ENCODE data around the gene CD300LD. TPM values are rescaled to one million over a fixed set of nuclear protein-coding genes. Genes with fewer than 3 reads are reported as not detected.

Gene CD300LD
- total and polyA plus RNA-seq, 2 experiments from 2014 or later, result not detected

DNA sequence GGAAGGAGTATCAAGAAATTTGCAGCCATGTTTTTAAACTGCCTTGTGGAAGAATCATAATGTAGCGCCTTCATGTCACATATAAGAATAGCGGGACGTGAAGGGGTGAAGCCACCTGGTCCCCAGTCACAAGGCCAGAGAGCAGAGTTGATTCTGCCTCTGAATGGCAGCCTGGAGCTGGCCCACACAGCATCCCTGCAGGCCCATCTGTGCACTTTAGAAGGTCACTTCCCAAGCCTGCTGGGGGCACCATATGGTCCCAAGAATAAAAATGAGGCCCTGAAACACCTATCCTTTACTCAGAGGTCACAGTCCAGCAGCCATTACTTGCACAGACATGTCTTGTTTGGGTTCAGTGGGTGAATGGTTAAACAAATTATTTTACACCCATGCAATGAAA, 16.4 kb upstream of the CD300LD start:
- DNase-seq (ENCODE audit: low spot score) (no peak), ATAC-seq (no peak)
- H3K4me1 Mint-ChIP-seq, result no peaks in the 10 kb centered on the region
- no peaks in the 10 kb centered on the region for H3K36me3 ChIP-seq (ENCODE audit: insufficient read depth)
- H3K4me2 ChIP-seq, result no peak overlapping the region
- H3K4me1 ChIP-seq (ENCODE audit: insufficient read depth), result no peaks in the 10 kb centered on the region
- no peak overlapping the region for H3K27ac ChIP-seq (ENCODE audit: low read depth)
- H2AFZ ChIP-seq, result no peak overlapping the region
- no peaks in the 10 kb centered on the region for H3K79me2 ChIP-seq (replicated peaks; ENCODE audit: insufficient read depth)
- no peaks in the 10 kb centered on the region for H4K20me1 ChIP-seq (replicated peaks; ENCODE audit: insufficient read depth)
- H3K27me3 ChIP-seq (ENCODE audit: insufficient read depth), result no peaks in the 10 kb centered on the region
- TF ChIP-seq, protein P1, sequence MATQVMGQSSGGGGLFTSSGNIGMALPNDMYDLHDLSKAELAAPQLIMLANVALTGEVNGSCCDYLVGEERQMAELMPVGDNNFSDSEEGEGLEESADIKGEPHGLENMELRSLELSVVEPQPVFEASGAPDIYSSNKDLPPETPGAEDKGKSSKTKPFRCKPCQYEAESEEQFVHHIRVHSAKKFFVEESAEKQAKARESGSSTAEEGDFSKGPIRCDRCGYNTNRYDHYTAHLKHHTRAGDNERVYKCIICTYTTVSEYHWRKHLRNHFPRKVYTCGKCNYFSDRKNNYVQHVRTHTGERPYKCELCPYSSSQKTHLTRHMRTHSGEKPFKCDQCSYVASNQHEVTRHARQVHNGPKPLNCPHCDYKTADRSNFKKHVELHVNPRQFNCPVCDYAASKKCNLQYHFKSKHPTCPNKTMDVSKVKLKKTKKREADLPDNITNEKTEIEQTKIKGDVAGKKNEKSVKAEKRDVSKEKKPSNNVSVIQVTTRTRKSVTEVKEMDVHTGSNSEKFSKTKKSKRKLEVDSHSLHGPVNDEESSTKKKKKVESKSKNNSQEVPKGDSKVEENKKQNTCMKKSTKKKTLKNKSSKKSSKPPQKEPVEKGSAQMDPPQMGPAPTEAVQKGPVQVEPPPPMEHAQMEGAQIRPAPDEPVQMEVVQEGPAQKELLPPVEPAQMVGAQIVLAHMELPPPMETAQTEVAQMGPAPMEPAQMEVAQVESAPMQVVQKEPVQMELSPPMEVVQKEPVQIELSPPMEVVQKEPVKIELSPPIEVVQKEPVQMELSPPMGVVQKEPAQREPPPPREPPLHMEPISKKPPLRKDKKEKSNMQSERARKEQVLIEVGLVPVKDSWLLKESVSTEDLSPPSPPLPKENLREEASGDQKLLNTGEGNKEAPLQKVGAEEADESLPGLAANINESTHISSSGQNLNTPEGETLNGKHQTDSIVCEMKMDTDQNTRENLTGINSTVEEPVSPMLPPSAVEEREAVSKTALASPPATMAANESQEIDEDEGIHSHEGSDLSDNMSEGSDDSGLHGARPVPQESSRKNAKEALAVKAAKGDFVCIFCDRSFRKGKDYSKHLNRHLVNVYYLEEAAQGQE (IDR thresholded peaks at IDR 0.05; ENCODE audit: unreplicated experiment), result no peak
- no peak for TF ChIP-seq CREB1 (CRISPR knock-in tag; IDR thresholded peaks at IDR 0.05; ENCODE audit: low read depth)
- TF ChIP-seq ZNF331 (CRISPR knock-in tag; IDR thresholded peaks at IDR 0.05; ENCODE audit: low read depth), result no peak
- TF ChIP-seq, protein P2, sequence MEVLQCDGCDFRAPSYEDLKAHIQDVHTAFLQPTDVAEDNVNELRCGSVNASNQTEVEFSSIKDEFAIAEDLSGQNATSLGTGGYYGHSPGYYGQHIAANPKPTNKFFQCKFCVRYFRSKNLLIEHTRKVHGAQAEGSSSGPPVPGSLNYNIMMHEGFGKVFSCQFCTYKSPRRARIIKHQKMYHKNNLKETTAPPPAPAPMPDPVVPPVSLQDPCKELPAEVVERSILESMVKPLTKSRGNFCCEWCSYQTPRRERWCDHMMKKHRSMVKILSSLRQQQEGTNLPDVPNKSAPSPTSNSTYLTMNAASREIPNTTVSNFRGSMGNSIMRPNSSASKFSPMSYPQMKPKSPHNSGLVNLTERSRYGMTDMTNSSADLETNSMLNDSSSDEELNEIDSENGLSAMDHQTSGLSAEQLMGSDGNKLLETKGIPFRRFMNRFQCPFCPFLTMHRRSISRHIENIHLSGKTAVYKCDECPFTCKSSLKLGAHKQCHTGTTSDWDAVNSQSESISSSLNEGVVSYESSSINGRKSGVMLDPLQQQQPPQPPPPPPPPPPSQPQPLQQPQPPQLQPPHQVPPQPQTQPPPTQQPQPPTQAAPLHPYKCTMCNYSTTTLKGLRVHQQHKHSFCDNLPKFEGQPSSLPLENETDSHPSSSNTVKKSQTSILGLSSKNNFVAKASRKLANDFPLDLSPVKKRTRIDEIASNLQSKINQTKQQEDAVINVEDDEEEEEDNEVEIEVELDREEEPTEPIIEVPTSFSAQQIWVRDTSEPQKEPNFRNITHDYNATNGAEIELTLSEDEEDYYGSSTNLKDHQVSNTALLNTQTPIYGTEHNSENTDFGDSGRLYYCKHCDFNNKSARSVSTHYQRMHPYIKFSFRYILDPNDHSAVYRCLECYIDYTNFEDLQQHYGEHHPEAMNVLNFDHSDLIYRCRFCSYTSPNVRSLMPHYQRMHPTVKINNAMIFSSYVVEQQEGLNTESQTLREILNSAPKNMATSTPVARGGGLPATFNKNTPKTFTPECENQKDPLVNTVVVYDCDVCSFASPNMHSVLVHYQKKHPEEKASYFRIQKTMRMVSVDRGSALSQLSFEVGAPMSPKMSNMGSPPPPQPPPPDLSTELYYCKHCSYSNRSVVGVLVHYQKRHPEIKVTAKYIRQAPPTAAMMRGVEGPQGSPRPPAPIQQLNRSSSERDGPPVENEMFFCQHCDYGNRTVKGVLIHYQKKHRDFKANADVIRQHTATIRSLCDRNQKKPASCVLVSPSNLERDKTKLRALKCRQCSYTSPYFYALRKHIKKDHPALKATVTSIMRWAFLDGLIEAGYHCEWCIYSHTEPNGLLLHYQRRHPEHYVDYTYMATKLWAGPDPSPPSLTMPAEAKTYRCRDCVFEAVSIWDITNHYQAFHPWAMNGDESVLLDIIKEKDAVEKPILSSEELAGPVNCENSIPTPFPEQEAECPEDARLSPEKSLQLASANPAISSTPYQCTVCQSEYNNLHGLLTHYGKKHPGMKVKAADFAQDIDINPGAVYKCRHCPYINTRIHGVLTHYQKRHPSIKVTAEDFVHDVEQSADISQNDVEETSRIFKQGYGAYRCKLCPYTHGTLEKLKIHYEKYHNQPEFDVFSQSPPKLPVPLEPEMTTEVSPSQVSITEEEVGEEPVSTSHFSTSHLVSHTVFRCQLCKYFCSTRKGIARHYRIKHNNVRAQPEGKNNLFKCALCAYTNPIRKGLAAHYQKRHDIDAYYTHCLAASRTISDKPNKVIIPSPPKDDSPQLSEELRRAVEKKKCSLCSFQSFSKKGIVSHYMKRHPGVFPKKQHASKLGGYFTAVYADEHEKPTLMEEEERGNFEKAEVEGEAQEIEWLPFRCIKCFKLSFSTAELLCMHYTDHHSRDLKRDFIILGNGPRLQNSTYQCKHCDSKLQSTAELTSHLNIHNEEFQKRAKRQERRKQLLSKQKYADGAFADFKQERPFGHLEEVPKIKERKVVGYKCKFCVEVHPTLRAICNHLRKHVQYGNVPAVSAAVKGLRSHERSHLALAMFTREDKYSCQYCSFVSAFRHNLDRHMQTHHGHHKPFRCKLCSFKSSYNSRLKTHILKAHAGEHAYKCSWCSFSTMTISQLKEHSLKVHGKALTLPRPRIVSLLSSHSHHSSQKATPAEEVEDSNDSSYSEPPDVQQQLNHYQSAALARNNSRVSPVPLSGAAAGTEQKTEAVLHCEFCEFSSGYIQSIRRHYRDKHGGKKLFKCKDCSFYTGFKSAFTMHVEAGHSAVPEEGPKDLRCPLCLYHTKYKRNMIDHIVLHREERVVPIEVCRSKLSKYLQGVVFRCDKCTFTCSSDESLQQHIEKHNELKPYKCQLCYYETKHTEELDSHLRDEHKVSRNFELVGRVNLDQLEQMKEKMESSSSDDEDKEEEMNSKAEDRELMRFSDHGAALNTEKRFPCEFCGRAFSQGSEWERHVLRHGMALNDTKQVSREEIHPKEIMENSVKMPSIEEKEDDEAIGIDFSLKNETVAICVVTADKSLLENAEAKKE (CRISPR knock-in tag; IDR thresholded peaks at IDR 0.05), result no peak
- TF ChIP-seq STAT1 (IDR thresholded peaks at IDR 0.05; ENCODE audit: unreplicated experiment), result no peak
- no peak for TF ChIP-seq POLR2AphosphoS5 (IDR thresholded peaks at IDR 0.05; ENCODE audit: low read depth)
- TF ChIP-seq, protein P3, sequence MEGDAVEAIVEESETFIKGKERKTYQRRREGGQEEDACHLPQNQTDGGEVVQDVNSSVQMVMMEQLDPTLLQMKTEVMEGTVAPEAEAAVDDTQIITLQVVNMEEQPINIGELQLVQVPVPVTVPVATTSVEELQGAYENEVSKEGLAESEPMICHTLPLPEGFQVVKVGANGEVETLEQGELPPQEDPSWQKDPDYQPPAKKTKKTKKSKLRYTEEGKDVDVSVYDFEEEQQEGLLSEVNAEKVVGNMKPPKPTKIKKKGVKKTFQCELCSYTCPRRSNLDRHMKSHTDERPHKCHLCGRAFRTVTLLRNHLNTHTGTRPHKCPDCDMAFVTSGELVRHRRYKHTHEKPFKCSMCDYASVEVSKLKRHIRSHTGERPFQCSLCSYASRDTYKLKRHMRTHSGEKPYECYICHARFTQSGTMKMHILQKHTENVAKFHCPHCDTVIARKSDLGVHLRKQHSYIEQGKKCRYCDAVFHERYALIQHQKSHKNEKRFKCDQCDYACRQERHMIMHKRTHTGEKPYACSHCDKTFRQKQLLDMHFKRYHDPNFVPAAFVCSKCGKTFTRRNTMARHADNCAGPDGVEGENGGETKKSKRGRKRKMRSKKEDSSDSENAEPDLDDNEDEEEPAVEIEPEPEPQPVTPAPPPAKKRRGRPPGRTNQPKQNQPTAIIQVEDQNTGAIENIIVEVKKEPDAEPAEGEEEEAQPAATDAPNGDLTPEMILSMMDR (conservative IDR thresholded peaks at IDR 0.05; ENCODE audit: low read depth in 2 of 2), result no peak
- TF ChIP-seq, protein P4, sequence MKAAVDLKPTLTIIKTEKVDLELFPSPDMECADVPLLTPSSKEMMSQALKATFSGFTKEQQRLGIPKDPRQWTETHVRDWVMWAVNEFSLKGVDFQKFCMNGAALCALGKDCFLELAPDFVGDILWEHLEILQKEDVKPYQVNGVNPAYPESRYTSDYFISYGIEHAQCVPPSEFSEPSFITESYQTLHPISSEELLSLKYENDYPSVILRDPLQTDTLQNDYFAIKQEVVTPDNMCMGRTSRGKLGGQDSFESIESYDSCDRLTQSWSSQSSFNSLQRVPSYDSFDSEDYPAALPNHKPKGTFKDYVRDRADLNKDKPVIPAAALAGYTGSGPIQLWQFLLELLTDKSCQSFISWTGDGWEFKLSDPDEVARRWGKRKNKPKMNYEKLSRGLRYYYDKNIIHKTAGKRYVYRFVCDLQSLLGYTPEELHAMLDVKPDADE (IDR thresholded peaks at IDR 0.05), result no peak
- TF ChIP-seq NANOG (IDR thresholded peaks at IDR 0.05; ENCODE audit: borderline replicate concordance), result no peak
- TF ChIP-seq EZH2phosphoT487 (IDR thresholded peaks at IDR 0.05; ENCODE audit: unreplicated experiment), result no peak
- TF ChIP-seq JUNB (IDR thresholded peaks at IDR 0.05; ENCODE audit: unreplicated experiment), result no peak
- no peak for TF ChIP-seq ZNF114 (CRISPR knock-in tag; IDR thresholded peaks at IDR 0.05)
- no peak for TF ChIP-seq EZH2 (IDR thresholded peaks at IDR 0.05; ENCODE audit: low read depth, unreplicated experiment)
- H3K4me3 ChIP-seq, result no peak overlapping the region
- H3K36me3 Mint-ChIP-seq (ENCODE audit: low read depth), result no peaks in the 10 kb centered on the region
- H3K27ac Mint-ChIP-seq, result no peak overlapping the region
- no peak overlapping the region for H3K4me3 Mint-ChIP-seq
- H3K27me3 Mint-ChIP-seq (ENCODE audit: insufficient read depth, low read depth, poor library complexity), result peaks cover 10% of the 10 kb centered on the region
- peaks cover 1% of the 10 kb centered on the region; the same call in 1 of the 3 replicates for H3K9me3 Mint-ChIP-seq
- no peaks in the 10 kb centered on the region for H3F3A ChIP-seq (replicated peaks; ENCODE audit: low read depth)
- H3K9me2 ChIP-seq (ENCODE audit: insufficient read depth), result no peaks in the 10 kb centered on the region

Measured in GM23338 (cell line).